Stimulated activated CD4-positive, alpha-beta T cell treated with anti-CD3 and anti-CD28 coated beads, Interleukin-4, amount 100 ng/mL, for 1 hour (primary cell): Measurements from ENCODE around the gene DPPA2.

Experiments used
- DNase-seq: peaks from one replicate; pipeline ENCODE4 v3.0.0-alpha.2; 2020

Gene DPPA2

DNA sequence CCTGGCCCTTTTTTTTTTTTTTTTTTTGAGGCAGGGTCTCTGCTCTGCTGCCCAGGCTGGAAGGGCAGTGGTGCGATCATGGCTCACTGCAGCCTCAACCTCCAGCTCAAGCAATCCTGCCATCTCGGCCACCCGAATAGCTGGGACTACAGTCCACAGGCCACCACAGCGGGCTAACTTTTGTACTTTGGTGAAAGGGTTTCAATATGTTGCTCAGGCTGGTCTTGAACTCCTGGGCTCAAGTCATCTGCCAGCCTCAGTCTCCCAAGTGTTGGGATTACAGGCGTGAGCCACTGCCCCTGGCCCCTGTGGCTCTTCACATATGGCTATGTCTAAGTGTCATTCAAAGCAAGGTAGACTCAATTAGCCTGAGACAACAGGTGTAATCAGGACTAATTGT, 8.8 kb upstream of the DPPA2 start:
- no peak for DNase-seq

DNA sequence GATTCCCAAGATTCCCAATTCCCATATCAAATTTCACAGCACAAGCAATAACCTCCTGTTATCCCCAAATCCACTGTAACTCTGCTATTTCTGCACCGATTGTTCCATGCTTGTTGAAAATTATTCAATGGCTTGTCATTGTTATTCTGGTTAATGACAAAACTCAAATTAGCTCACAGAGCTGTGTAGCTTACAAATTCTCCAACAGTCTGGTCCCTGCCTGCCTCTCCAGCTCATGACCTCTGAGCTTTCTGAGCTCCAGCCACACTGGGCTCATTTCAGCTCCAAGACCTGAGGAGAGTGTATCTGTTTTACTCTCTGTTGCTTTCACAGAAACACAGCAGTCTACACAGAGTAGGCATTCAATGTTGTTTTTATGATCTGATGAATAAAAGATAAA, 3.3 kb downstream of the DPPA2 start:
- no peak for DNase-seq

DNA sequence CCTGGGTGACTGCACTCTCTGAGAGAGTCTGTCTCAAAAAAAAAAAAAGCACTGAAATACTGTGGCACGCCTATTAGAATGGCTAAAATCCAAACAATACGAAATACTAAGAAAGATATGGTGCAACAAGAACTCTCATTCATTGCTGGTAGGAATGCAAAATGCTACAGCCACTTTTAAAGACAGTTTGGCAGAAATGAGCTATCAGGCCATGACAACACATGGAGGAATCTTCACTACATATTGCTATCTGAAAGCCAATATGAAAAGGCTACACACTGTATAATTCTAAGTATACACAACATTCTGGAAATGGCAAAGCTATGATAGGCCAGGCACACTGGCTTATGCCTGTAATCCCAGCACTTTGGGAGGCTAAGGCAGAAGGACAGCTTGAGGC, 18.8 kb downstream of the DPPA2 start:
- DNase-seq = no peak

DNA sequence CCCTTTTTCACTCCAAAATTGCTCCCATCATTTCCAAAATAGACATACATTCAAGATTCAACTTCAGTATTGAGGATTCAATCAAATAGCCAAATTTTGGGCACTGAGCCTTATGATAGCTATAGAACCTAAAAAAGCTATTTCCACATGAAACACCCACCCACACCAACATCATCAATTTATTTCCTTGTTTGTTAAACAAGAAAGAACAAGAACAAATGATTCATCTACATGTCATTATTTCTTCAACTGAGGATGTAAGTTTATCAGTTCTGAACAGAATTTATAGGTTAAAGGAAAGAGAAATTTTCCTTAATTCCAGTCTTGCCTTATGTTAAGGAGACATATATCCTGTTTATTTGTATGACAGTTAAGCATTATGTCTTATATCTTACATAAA, 32.2 kb downstream of the DPPA2 start:
- no peak for DNase-seq

DNA sequence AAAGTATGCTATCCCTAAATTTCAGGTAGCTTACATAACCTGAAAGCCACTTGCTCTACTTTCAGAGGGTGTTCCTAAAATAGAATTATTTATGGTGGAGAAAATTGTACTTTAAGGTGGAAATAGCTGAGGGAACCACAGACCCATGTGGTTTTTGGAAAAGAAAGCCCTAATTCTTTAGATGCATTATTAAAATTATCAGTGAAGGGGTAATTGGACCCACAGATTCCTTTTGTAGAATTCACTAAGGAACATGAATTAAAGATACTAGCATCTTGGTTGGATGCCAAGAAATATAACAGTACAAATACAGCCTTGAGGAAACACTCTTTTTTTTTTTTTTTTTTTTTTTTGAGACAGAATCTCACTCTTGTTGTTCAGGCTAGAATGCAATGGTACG, 37.8 kb downstream of the DPPA2 start:
- DNase-seq = no peak

DNA sequence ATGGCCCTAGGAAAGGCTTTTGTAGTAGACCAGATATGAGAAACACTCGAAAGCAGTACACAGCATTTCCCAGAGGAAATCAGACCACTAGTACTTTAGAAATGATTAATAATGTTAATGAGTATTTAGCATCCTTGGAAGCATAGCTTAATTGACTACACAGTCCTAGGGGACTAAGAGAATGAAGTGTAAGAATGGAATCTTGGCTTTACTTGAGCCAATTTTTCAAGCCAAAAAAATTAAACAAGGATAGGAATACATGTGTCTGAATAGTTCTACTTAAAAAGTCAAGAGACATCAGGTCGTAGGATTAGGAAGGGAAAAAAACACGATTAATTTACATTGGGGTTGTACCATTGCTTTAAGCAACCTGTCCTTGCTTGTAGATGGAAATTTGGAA, 38.2 kb downstream of the DPPA2 start:
- no peak for DNase-seq

DNA sequence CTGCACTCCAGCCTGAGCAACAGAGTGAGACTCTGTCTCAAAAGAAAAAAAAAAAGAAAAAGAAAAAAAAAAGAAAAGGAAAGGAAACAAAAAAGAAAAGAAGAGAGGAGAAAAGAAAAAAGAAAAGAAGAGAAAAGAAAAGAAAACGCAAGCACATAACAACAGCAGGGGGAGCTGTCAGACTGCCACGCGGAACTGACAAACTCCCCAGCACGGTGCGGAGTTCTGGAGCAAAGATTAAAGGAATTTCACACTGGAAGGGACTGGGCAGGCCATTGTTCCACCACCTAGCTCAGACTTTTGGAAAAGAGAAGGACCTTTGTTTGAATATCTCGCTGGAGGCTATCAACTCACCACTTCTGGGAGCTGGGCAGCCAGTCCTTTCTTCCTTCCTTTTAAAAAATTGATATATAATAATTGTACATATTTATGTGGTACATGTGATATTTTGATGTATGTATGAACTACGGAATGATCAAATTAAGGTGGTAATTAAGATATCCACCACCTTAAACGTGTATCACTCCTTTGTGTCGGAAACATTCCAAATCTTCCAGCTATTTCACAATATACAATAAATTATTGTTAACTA, 40.5 kb downstream of the DPPA2 start:
- no peak for DNase-seq

DNA sequence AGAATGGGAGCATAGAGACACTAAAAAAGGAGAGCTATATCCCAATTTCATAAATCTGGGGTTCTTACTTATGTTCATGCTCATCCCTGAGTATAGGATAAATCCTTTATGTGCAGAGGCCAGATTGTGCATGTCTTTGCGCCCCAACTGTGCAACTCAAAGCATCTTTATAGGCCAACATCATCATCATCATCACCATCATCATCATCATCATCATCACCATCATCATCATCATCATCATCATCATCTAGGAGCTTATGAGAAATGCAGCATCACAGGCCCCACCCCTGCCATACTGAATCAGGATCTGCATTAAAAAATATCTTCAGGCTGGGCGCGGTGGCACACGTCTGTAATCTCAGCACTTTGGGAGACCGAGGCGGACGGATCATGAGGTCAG, 45.5 kb downstream of the DPPA2 start:
- DNase-seq = no peak

DNA sequence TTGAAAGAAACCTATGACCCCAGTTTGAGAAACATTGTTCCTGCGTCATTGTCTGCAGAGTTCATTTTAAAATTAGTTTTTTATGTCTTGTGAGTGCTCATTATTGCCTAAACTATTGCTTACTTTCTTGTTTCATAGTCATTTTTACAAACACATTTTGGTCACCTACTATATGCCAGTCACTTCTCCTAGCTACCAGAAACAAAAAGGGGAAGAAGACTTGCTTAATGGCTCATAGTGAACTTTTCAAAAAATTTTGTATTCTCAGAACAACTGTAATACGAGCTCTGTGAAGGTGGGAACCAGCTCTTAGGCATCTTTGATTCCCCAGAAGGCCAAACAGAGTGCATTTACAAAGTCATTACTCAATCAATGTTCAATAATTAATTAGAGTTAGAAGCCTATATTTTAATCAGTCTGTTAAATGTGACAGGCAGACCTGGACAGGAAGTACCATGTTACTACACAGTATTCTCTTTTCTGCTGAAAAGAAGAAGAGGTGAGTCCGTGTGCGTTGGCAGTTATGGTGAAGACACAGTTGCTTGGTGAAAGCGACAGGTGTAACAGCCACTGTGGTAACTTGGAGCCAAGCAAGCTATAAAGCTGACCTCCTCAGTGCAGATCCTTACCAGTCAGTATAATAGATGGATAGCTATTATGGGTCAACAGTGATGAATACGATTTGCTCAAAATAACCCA, 46.6 kb downstream of the DPPA2 start:
- DNase-seq = no peak

DNA sequence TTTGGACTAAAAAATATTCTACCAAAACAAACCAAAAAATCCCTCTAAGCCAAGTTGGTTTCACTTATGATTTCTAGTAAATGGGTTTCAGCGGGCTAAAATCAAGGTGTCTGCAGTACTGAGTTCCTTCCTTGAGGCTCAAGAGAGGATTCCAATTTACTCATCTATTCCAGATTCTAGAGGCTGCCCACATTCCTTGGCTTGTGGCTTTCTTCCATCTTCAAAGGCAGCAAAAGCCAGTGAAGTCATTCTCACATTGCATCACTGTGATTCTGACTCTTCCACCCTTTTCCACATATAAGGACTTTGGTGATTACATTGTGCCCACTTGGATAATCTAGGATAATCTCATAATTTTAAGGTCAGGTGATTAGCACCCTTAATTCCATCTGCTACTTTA, 48.1 kb downstream of the DPPA2 start:
- no peak for DNase-seq

DNA sequence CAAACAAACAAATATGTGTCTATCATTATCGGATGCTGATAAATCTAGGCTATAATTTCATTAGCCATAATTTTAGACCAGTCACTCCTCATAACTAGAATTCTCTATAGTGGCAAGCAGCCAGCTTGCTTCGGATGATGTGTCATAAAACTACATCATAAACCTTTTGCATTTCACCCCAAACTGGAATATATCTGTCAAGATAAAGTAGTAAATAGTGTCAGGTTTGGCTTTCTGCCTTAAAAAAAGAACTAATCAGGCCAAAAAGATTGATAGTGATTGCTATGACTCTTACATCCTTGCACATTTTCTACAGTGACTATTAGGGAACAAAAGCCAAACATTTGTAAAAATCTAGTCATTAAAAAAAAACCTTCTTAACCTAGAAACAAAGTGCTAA, 51.0 kb downstream of the DPPA2 start:
- DNase-seq = no peak

DNA sequence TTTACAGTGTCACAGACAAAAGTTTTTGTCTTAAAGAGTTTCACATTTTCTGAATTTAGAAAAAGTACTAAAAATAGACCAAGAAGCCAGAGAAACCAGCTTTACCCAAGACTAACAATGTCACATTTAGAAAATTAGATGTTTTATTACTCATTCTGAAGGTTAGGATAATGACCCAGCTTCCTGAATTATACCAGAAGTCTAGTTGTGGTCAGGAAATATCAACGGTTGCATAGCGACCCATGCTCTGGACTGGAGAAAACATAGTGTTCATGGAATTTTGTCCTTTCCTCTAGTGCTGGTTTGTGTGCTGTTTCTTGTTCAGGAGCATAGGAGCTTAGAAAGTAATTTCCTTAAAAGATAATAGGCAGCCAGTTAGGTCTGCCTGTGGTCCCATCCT, 59.0 kb downstream of the DPPA2 start:
- DNase-seq = no peak

DNA sequence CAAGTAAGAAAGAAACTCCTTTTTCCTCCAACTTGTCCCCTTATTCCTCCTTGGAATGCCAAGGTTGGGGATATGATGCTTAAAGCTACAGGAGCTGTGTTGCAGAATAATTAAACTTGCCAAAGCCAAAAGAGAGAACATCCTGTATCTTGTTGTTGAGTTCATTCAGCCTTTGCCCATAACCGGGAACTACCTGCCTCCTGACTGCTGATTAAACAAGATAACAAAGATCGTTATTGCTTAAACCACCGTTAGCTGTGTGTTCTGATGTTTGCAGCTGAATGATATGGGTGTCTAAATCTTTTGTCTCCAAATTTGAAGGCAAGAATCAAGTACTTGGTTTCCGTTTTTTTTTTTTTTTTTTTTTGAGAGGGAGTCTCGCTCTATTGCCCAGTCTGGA, 61.5 kb downstream of the DPPA2 start:
- DNase-seq = no peak

DNA sequence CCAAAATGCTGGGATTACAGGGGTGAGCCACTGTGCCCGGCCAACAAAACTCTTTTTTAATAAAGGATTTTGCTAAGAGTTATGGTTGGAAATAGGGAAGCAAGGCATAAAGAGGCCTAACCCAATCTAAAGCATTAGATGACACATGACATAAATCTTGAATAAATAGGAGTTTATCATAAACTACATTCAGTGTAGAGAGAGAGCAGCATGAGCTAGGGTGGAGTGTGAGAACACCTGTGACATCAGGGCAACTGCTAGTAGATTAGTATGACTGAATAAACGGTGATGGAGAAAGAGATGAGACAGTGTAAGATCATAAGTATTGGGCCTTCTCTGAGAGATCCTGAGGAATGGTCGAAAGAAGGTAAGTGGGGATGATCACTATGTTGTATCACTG, 63.7 kb downstream of the DPPA2 start:
- no peak for DNase-seq
